K562 (cell line): Measurements from ENCODE around the gene EML3. TPM values are rescaled to one million over a fixed set of nuclear protein-coding genes. Genes with fewer than 3 reads are reported as not detected.

ENCODE experiments used
- ATAC-seq: fragments of 200-7000 bp; cut with Tn5 transposase; 3 replicates; pipeline ENCODE4 v1.9.1; 2020; ENCODE audit warnings: moderate library complexity
- BruUV-seq: library from RNA; stranded (reverse); fragments of 400-500 nt; replicated peaks from 2 replicates; lab custom pipeline; 2021; lab: Mats Ljungman, UMichigan
- CTCF ChIA-PET: fragments of 300-600 bp; formaldehyde crosslinking; extraction: SDS; loops from one replicate; lab custom pipeline; 2021; ENCODE audit warnings: low intra/inter-chr PET ratio; lab: Yijun Ruan, JAX
- POLR2A ChIA-PET: fragments of 300-600, 350-650 bp; sonication (Branson Sonifier 250); formaldehyde crosslinking; extraction: SDS; loops from one replicate; lab custom pipeline; 2021; ENCODE audit warnings: antibody characterized with exemption, inconsistent platforms; lab: Yijun Ruan, JAX
- DNase-seq, 4 experiments: peaks; one replicate each; pipeline versions ENCODE4 v3.0.0 to v3.0.0-alpha.2; 2011 to 2018; ENCODE audit warnings: low spot score in 3 of 4, mixed read lengths in 3 of 4; ENCODE audit errors: extremely low read depth in 1 of 4
- FAIRE-seq: peaks from 2 replicates; lab custom pipeline; 2011; peaks lifted over from hg19 to GRCh38; lab: Jason Lieb, UNC
- H2AFZ ChIP-seq: 2 replicates; pipeline ENCODE4 v1.6.0; 2011; ENCODE audit warnings: low read depth, low read length, control low read depth, inconsistent platforms
- H3K27ac ChIP-seq: fragments of 200-600 bp; 3 replicates; pipeline ENCODE4 v1.8.0; 2011; ENCODE audit warnings: low read depth, mild to moderate bottlenecking, control low read depth, inconsistent platforms, low read length, moderate library complexity, mixed read lengths; ENCODE audit errors: extremely low read depth
- H3K27me3 ChIP-seq, 2 experiments: fragments of 300-600 bp in 1 of 2; 2 replicates in 1 of 2; 3 replicates in 1 of 2; pipeline versions ENCODE4 v1.6.0 to v1.8.0; 2011; ENCODE audit warnings: inconsistent platforms in 2 of 2, low read length in 2 of 2, mild to moderate bottlenecking in 1 of 2, mixed read lengths in 1 of 2, moderate library complexity in 1 of 2; ENCODE audit not compliant: control insufficient read depth in 2 of 2, insufficient read depth in 2 of 2
- H3K36me3 ChIP-seq: fragments of 300-600 bp; 3 replicates; pipeline ENCODE4 v1.8.0; 2011; ENCODE audit warnings: mild to moderate bottlenecking, low read length, inconsistent platforms; ENCODE audit not compliant: control insufficient read depth, insufficient read depth
- H3K4me1 ChIP-seq, 2 experiments: fragments of 200-600 bp in 1 of 2; replicated peaks in 1 of 2; 2 replicates in 1 of 2; 3 replicates in 1 of 2; pipeline versions ENCODE4 v1.5.1 to v1.8.0; 2011; ENCODE audit warnings: inconsistent platforms in 2 of 2, low read length in 2 of 2, mild to moderate bottlenecking in 1 of 2, mixed read lengths in 1 of 2, moderate library complexity in 1 of 2; ENCODE audit not compliant: control insufficient read depth in 2 of 2, insufficient read depth in 2 of 2
- H3K4me2 ChIP-seq: 2 replicates; pipeline ENCODE4 v1.6.1; 2011; ENCODE audit warnings: low read length, control low read depth, inconsistent platforms, mixed read lengths; ENCODE audit not compliant: insufficient read depth
- H3K4me3 ChIP-seq: fragments of 200-600 bp; sonication (generic), shearing (Covaris generic); 2 replicates; pipeline ENCODE4 v1.5.1; 2016; ENCODE audit warnings: control low read depth, inconsistent platforms
- H3K79me2 ChIP-seq: fragments of 200-600 bp; 3 replicates; pipeline ENCODE4 v1.8.0; 2011; ENCODE audit warnings: low read length, inconsistent platforms; ENCODE audit not compliant: control insufficient read depth, insufficient read depth
- H3K9ac ChIP-seq, 2 experiments: 2 replicates each; pipeline versions ENCODE4 v1.6.0 to v1.6.1; 2011; ENCODE audit warnings: low read depth in 2 of 2, low read length in 2 of 2, control low read depth in 1 of 2, inconsistent platforms in 1 of 2, mild to moderate bottlenecking in 1 of 2, mixed read lengths in 1 of 2; ENCODE audit not compliant: insufficient read depth in 1 of 2
- H3K9me1 ChIP-seq: one replicate; pipeline ENCODE4 v1.6.0; 2011; ENCODE audit warnings: inconsistent platforms, mild to moderate bottlenecking, low read length, moderate library complexity; ENCODE audit not compliant: control insufficient read depth, insufficient read depth
- H3K9me3 ChIP-seq: replicated peaks from 2 replicates; pipeline ENCODE4 v1.5.1; 2011; ENCODE audit warnings: low read depth, low read length, inconsistent platforms; ENCODE audit not compliant: control insufficient read depth, insufficient read depth
- H4K20me1 ChIP-seq: replicated peaks from 2 replicates; pipeline ENCODE4 v1.6.1; 2011; ENCODE audit warnings: low read length, inconsistent platforms, mixed read lengths; ENCODE audit not compliant: control insufficient read depth, insufficient read depth
- COPS2 ChIP-seq: fragments of 450-650 bp; conservative IDR thresholded peaks from 2 replicates; pipeline ENCODE4 v1.6.1; 2016; ENCODE audit warnings: mild to moderate bottlenecking, moderate library complexity
- CREB1 ChIP-seq, 2 experiments: sonication (generic) in 1 of 2; formaldehyde crosslinking in 1 of 2; IDR thresholded peaks; 2 replicates each; pipeline versions ENCODE4 v1.6.1 to v1.8.0; 2012 to 2022; ENCODE audit warnings: inconsistent platforms in 1 of 2, mild to moderate bottlenecking in 1 of 2, missing genetic modification reagents in 1 of 2, moderate library complexity in 1 of 2
- ELF4 ChIP-seq: fragments of 450-650 bp; formaldehyde crosslinking; IDR thresholded peaks from 2 replicates; pipeline ENCODE4 v1.4.0; 2022; ENCODE audit warnings: missing genetic modification characterization
- MAX ChIP-seq: sonication (generic); formaldehyde crosslinking; IDR thresholded peaks from 2 replicates; pipeline ENCODE4 v1.9.0; 2022; ENCODE audit warnings: mild to moderate bottlenecking, missing genetic modification reagents
- RBFOX2 ChIP-seq: fragments of 200-400 bp; formaldehyde crosslinking; IDR thresholded peaks from 2 replicates; pipeline ENCODE4 v1.6.1; 2017; ENCODE audit warnings: low read depth, mild to moderate bottlenecking, low read length, moderate library complexity
- RFX5 ChIP-seq: IDR thresholded peaks from 2 replicates; pipeline ENCODE4 v1.6.1; 2011; ENCODE audit warnings: low read depth, mild to moderate bottlenecking, improper control_type of control experiment, low read length
- STAT6 ChIP-seq: sonication (generic); formaldehyde crosslinking; IDR thresholded peaks from 2 replicates; pipeline ENCODE4 v1.8.1; 2023; ENCODE audit warnings: mild to moderate bottlenecking, missing genetic modification reagents
- THRB ChIP-seq: fragments of 450-650 bp; formaldehyde crosslinking; conservative IDR thresholded peaks from 2 replicates; pipeline ENCODE4 v1.4.0; 2022; ENCODE audit warnings: mild to moderate bottlenecking, missing genetic modification characterization
- ZBTB12 ChIP-seq: fragments of 250-450 bp; sonication (Bioruptor Pico); IDR thresholded peaks from 2 replicates; pipeline ENCODE4 v1.4.0; 2020
- WGBS: fragments of 100-300 bp; shearing (Covaris generic); methylation state at CpG from one replicate; pipeline ENCODE4 v1.1.6; 2016; ENCODE audit warnings: low coverage, mixed read lengths; ENCODE audit not compliant: insufficient coverage; ENCODE audit errors: missing lambda C conversion rate; 5-methylcytosine and 5-hydroxymethylcytosine counted together
- in situ Hi-C: fragments of 300-500 bp; cut with MboI; formaldehyde crosslinking; loops from 4 replicates; pipeline ENCODE4 v1.15.0; 2018; ENCODE audit warnings: inconsistent platforms, mixed read lengths
- intact Hi-C: fragments of 100-400 bp; cut with micrococcal nuclease; formaldehyde crosslinking; loops from 2 replicates; pipeline ENCODE4 v1.14.2; 2022
- polyA plus RNA-seq, 8 experiments: library from polyadenylated mRNA; depleted of rRNA in 4 of 8; stranded (reverse) in 5 of 8; unstranded in 3 of 8; fragments of >200 nt; fragmentation: Nextera tagmentation in 2 of 8; fragmentation: Illumina TruSeq in 1 of 8; extraction: Ambion mirVana in 2 of 8; extraction: Trizol in 1 of 8; gene quantifications; 2 replicates each; pipeline versions ENCODE4 v1.2.1 to v1.2.3, GENCODE V29; 2011 to 2014; ENCODE audit warnings: inconsistent platforms in 1 of 8, missing spikeins in 1 of 8
- total RNA-seq, 7 experiments: library from RNA; depleted of rRNA in 6 of 7; stranded (reverse); fragments of >200 nt in 6 of 7; fragmentation: Illumina TruSeq in 2 of 7; extraction: Trizol in 2 of 7; gene quantifications; 2 replicates each; pipeline versions ENCODE4 v1.2.1 to v1.2.3, GENCODE V29; 2011 to 2021; ENCODE audit warnings: low replicate concordance in 1 of 7

EML3 gene
- total and polyA plus RNA-seq, 9 of the 15 experiments (the other 6 are each of a cell fraction or from before 2014, with no cell fraction given), result 0.32 to 90.5 (median 26.4) TPM

- Histone ChIP-seq H3K36me3 (peaks cover 77% of the 10 kb centered on the region; the same call in 2 of the 3 replicates), H3K27me3 (no peaks in the 10 kb centered on the region), H3K9me1 (no peaks in the 10 kb centered on the region), H3K79me2 (peaks cover 21% of the 10 kb centered on the region), H3K27ac (no peak overlapping the region), H3K9ac (peak overlapping the region in 1 of 2 experiments; percentile 71; a peak in 1 of 4 replicates), H3K9me3 (no peaks in the 10 kb centered on the region), H3K4me2 (no peak overlapping the region), H3K4me3 (no peak overlapping the region), H3K4me1 (peaks cover 8 to 54% of the 10 kb centered on the region in 2 experiments), H4K20me1 (no peaks in the 10 kb centered on the region), H2AFZ (no peak overlapping the region)
- ATAC-seq (no peak), DNase-seq (no peak), FAIRE-seq (no peak)
- ChIA-PET POLR2A (interaction anchor here (1.1 to 1.6 kb wide), 2 partner anchors 14 to 15 kb away, joined by 4 to 7 read pairs; no protein-coding TSS in a partner anchor), CTCF (no interaction called here)
- no TSS peak for BruUV-seq
- intact Hi-C loops, result no loop called here
- in situ Hi-C loops, result no loop called here
- TF ChIP-seq RFX5, result no peak
- 0 out of 2 replicates have a peak, but pooled peaks have one; percentile 23 for TF ChIP-seq RBFOX2
- 94% methylated on average over 15 of the region's 15 CpGs for WGBS
Observed at GRCh38 chr11:62605902-62606301, 6.7 kb downstream of the EML3 start.

GRCh38 chr11:62605467-62605866 lies 7.1 kb downstream of the EML3 start:
- FAIRE-seq (no peak), DNase-seq (no peak), ATAC-seq (no peak)
- H4K20me1 ChIP-seq, result no peaks in the 10 kb centered on the region
- no peak overlapping the region for H3K4me2 ChIP-seq
- H3K36me3 ChIP-seq, result peaks cover 74% of the 10 kb centered on the region; the same call in 2 of the 3 replicates
- in situ Hi-C loops (no loop called here), intact Hi-C loops (no loop called here)
- no peak overlapping the region for H2AFZ ChIP-seq
- H3K9ac ChIP-seq, result peak overlapping the region in 1 of 2 experiments; percentile 71; a peak in 2 of 4 replicates
- no peak overlapping the region for H3K4me3 ChIP-seq
- H3K4me1 ChIP-seq, result peaks cover 4 to 51% of the 10 kb centered on the region in 2 experiments; a peak in 4 of 5 replicates
- H3K27ac ChIP-seq, result no peak overlapping the region
- 94% methylated on average over 6 of the region's 6 CpGs for WGBS
- H3K9me1 ChIP-seq, result no peaks in the 10 kb centered on the region
- no TSS peak for BruUV-seq
- peaks cover 21% of the 10 kb centered on the region for H3K79me2 ChIP-seq
- CTCF ChIA-PET, result no interaction called here
- H3K9me3 ChIP-seq, result no peaks in the 10 kb centered on the region
- POLR2A ChIA-PET, result interaction anchor here (0.6 to 1.6 kb wide), 3 partner anchors 13 to 1689 kb away, joined by 3 to 7 read pairs (median 4); no protein-coding TSS in a partner anchor
- no peaks in the 10 kb centered on the region for H3K27me3 ChIP-seq
- TF ChIP-seq CREB1 (IDR thresholded peaks at IDR 0.05) (no peak), CREB1 (CRISPR knock-in tag; IDR thresholded peaks at IDR 0.05) (no peak), THRB (CRISPR knock-in tag) (no peak), ZBTB12 (no peak), COPS2 (no peak), MAX (CRISPR knock-in tag) (no peak), ELF4 (CRISPR knock-in tag) (no peak), STAT6 (CRISPR knock-in tag) (no peak)
